Upper lobe of left lung (tissue), 4 donors: ENCODE results near the gene WDFY3.

Experiments used
- EP300 ChIP-seq, 4 donors: sonication (generic); formaldehyde crosslinking; IDR thresholded peaks; one replicate each; pipeline ENCODE4 v1.5.1; 2017; ENCODE audit warnings: antibody characterized with exemption in 4 of 4, control low read depth in 2 of 4
- POLR2A ChIP-seq, 4 donors: fragments of 450-650 bp; IDR thresholded peaks; one replicate each; pipeline ENCODE4 v1.5.1; 2016 to 2017; ENCODE audit warnings: antibody characterized with exemption in 4 of 4, mild to moderate bottlenecking in 2 of 4
- POLR2AphosphoS5 ChIP-seq, 2 donors: sonication (generic); formaldehyde crosslinking; IDR thresholded peaks; one replicate each; pipeline ENCODE4 v1.5.1; 2017; ENCODE audit warnings: antibody characterized with exemption in 2 of 2
- TF ChIP-seq, protein P1 (sequence below), 6 experiments: fragments of 450-650 bp in 4 of 6; fragments of 200-600 bp in 2 of 6; sonication (generic) in 2 of 6; IDR thresholded peaks; one replicate each; pipeline ENCODE4 v1.5.1; 2016 to 2019; ENCODE audit warnings: antibody characterized with exemption in 6 of 6

GRCh38 chr4:84931961-84932360 lies 34.5 kb downstream of the WDFY3 start:
- TF ChIP-seq, protein P1, sequence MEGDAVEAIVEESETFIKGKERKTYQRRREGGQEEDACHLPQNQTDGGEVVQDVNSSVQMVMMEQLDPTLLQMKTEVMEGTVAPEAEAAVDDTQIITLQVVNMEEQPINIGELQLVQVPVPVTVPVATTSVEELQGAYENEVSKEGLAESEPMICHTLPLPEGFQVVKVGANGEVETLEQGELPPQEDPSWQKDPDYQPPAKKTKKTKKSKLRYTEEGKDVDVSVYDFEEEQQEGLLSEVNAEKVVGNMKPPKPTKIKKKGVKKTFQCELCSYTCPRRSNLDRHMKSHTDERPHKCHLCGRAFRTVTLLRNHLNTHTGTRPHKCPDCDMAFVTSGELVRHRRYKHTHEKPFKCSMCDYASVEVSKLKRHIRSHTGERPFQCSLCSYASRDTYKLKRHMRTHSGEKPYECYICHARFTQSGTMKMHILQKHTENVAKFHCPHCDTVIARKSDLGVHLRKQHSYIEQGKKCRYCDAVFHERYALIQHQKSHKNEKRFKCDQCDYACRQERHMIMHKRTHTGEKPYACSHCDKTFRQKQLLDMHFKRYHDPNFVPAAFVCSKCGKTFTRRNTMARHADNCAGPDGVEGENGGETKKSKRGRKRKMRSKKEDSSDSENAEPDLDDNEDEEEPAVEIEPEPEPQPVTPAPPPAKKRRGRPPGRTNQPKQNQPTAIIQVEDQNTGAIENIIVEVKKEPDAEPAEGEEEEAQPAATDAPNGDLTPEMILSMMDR (IDR thresholded peaks at IDR 0.05): no peak
- TF ChIP-seq POLR2A (IDR thresholded peaks at IDR 0.05) (no peak), EP300 (IDR thresholded peaks at IDR 0.05) (no peak), POLR2AphosphoS5 (IDR thresholded peaks at IDR 0.05) (no peak)
